PFSK-1 (cell line): Measurements from ENCODE around the gene PPARG.

Source experiments
- POLR2AphosphoS5 ChIP-seq: IDR thresholded peaks from 2 replicates; pipeline ENCODE4 v1.6.1; 2012; ENCODE audit warnings: low read depth, mild to moderate bottlenecking, control low read depth, low read length, moderate library complexity
- TF ChIP-seq, protein P1 (sequence below), 2 experiments: IDR thresholded peaks; 2 replicates each; pipeline versions ENCODE4 v1.6.1 to v1.8.0; 2011 to 2012; ENCODE audit warnings: low read depth in 2 of 2, low read length in 2 of 2, control low read depth in 1 of 2, inconsistent platforms in 1 of 2, mild to moderate bottlenecking in 1 of 2, moderate library complexity in 1 of 2; ENCODE audit not compliant: insufficient read depth in 1 of 2

DNA sequence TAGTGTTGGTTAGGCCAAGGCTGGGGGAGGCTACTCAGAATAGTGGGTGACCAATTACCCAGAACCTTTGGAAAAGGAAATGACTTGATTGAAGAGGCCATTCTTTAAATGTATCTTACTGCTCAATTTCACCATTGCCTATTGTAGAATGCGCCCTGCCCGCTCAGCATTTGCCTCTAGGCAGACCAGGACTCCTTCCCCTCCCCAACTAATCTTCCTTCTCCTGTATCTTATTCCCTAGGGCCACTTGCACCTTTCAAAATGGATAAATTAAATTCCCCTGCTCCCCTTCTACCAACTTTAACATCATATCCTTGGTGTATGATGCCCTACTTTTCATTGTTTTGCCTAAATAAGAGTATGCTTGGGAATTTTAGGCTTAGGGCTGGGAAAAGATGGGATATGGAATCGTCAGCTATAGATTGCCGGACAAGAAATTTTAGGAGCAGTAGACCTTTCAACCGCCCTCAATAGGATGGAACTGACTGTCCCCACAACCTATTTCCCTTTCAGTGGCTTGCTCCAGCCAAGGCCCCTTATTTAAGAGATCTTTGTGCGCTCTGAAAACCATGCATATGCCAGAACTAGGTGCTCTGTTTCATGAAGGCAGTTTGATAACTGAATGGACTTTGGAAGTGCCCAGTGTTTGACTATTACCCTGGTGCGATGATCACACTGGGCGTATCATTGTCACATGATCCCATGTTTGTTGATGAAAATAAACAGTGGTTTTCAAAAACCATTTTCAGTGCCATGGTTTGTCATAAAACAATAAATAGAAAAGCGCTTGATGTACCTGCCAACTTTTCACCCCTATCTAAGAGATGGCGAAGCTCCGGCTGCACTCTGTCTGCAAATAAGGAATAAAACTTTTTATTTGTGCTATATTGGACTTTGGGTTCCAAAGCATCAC, 121.1 kb downstream of the PPARG start:
- TF ChIP-seq, protein P1, sequence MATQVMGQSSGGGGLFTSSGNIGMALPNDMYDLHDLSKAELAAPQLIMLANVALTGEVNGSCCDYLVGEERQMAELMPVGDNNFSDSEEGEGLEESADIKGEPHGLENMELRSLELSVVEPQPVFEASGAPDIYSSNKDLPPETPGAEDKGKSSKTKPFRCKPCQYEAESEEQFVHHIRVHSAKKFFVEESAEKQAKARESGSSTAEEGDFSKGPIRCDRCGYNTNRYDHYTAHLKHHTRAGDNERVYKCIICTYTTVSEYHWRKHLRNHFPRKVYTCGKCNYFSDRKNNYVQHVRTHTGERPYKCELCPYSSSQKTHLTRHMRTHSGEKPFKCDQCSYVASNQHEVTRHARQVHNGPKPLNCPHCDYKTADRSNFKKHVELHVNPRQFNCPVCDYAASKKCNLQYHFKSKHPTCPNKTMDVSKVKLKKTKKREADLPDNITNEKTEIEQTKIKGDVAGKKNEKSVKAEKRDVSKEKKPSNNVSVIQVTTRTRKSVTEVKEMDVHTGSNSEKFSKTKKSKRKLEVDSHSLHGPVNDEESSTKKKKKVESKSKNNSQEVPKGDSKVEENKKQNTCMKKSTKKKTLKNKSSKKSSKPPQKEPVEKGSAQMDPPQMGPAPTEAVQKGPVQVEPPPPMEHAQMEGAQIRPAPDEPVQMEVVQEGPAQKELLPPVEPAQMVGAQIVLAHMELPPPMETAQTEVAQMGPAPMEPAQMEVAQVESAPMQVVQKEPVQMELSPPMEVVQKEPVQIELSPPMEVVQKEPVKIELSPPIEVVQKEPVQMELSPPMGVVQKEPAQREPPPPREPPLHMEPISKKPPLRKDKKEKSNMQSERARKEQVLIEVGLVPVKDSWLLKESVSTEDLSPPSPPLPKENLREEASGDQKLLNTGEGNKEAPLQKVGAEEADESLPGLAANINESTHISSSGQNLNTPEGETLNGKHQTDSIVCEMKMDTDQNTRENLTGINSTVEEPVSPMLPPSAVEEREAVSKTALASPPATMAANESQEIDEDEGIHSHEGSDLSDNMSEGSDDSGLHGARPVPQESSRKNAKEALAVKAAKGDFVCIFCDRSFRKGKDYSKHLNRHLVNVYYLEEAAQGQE (IDR thresholded peaks at IDR 0.05; ENCODE audit: insufficient read depth in 1 of 2, low read depth in 2 of 2, low read length in 2 of 2): no peak
- TF ChIP-seq POLR2AphosphoS5: no peak
